Measurements from ENCODE around the gene COL16A1.

Gene COL16A1

GRCh38 chr1:31703431-31704270 is at the start of gene COL16A1:
COL16A1 (minus strand) TSS chr1:31704017; CDS start chr1:31702193, 1,824 bp downstream.
- DNase-seq, result no peak

- no peak for DNase-seq
Measured at GRCh38 chr1:31752952-31753475, 49.2 kb upstream of the COL16A1 start.

GRCh38 chr1:31752258-31752657 is 48.4 kb upstream of the COL16A1 start:
- DNase-seq, result no peak

- no peak for DNase-seq
Measured at GRCh38 chr1:31751822-31752241, 48.0 kb upstream of the COL16A1 start.

GRCh38 chr1:31750858-31751510 is 47.2 kb upstream of the COL16A1 start:
- DNase-seq, result no peak

GRCh38 chr1:31749785-31750735 is 46.2 kb upstream of the COL16A1 start:
- no peak for DNase-seq

- no peak for DNase-seq
Measured at GRCh38 chr1:31748365-31748764, 44.5 kb upstream of the COL16A1 start.

GRCh38 chr1:31747304-31747703 is 43.5 kb upstream of the COL16A1 start:
- DNase-seq, result no peak

- no peak for DNase-seq
Measured at GRCh38 chr1:31746687-31747086, 42.9 kb upstream of the COL16A1 start.

GRCh38 chr1:31745946-31746670 is 42.3 kb upstream of the COL16A1 start:
- DNase-seq, result no peak

GRCh38 chr1:31745096-31745945 is 41.5 kb upstream of the COL16A1 start:
- DNase-seq, result peak; percentile 54 to 63

- no peak for DNase-seq
Measured at GRCh38 chr1:31744165-31744888, 40.5 kb upstream of the COL16A1 start.

GRCh38 chr1:31742462-31743212 is 38.8 kb upstream of the COL16A1 start:
- DNase-seq, result no peak

GRCh38 chr1:31739346-31739745 is 35.5 kb upstream of the COL16A1 start:
- DNase-seq, result peak in 1 of 2 donors; percentile 25

- no peak for DNase-seq
Measured at GRCh38 chr1:31736675-31737074, 32.9 kb upstream of the COL16A1 start.

GRCh38 chr1:31735571-31735970 is 31.8 kb upstream of the COL16A1 start:
- DNase-seq, result no peak

GRCh38 chr1:31734582-31735107 is 30.8 kb upstream of the COL16A1 start:
- DNase-seq, result no peak

GRCh38 chr1:31733389-31734219 is 29.8 kb upstream of the COL16A1 start:
- no peak for DNase-seq

Measured in stimulated activated CD4-positive, alpha-beta T cell treated with anti-CD3 and anti-CD28 coated beads, Interleukin-2, amount 100 ng/mL, for 48 hours (primary cell).